ENCODE measurements around the gene EHMT1.
"Not testable (repeated sequence)": the region's sequence is repeated elsewhere in the genome, so short reads cannot be mapped to it uniquely, and the experiment has no call there.

EHMT1 gene

GRCh38 chr9:137727716-137728115 is 108.9 kb downstream of the EHMT1 start:
- Histone ChIP-seq H3K79me2 (ENCODE audit: control insufficient read depth, insufficient read depth, low read length, unreplicated experiment) (peaks cover 37% of the 10 kb centered on the region), H3K36me3 (ENCODE audit: insufficient read depth, low read length) (peaks cover 60% of the 10 kb centered on the region)

GRCh38 chr9:137728444-137729311 is 109.9 kb downstream of the EHMT1 start:
- Histone ChIP-seq H3K4me3 (ENCODE audit: low read depth, low read length) (no peak overlapping the region), H3K79me2 (ENCODE audit: control insufficient read depth, insufficient read depth, low read length, unreplicated experiment) (peaks cover 33% of the 10 kb centered on the region), H3K4me1 (ENCODE audit: control insufficient read depth, insufficient read depth, low read length, unreplicated experiment) (no peaks in the 10 kb centered on the region), H3K27ac (ENCODE audit: low read depth, low read length) (no peak overlapping the region), H3K27me3 (ENCODE audit: insufficient read depth, low read length) (no peaks in the 10 kb centered on the region), H3K36me3 (ENCODE audit: insufficient read depth, low read length) (peaks cover 69% of the 10 kb centered on the region), H2AFZ (ENCODE audit: low read length, unreplicated experiment) (no peak overlapping the region)

More at GRCh38 chr9:137727716-137728115, 108.9 kb downstream of the EHMT1 start:
- Histone ChIP-seq H3K4me1 (ENCODE audit: control insufficient read depth, insufficient read depth, low read length, unreplicated experiment) (no peaks in the 10 kb centered on the region), H3K27ac (ENCODE audit: low read depth, low read length) (no peak overlapping the region), H3K27me3 (ENCODE audit: insufficient read depth, low read length) (no peaks in the 10 kb centered on the region), H2AFZ (ENCODE audit: low read length, unreplicated experiment) (no peak overlapping the region), H3K4me3 (ENCODE audit: low read depth, low read length) (no peak overlapping the region)

- peaks cover 84% of the 10 kb centered on the region for H3K36me3 ChIP-seq (ENCODE audit: insufficient read depth, low read length)
Measured at GRCh38 chr9:137731216-137731946, 112.6 kb downstream of the EHMT1 start.

GRCh38 chr9:137731947-137732813 is 113.4 kb downstream of the EHMT1 start:
- H3K27ac ChIP-seq (ENCODE audit: low read depth, low read length), result no peak overlapping the region
- peaks cover 7% of the 10 kb centered on the region for H3K79me2 ChIP-seq (ENCODE audit: control insufficient read depth, insufficient read depth, low read length, unreplicated experiment)
- H2AFZ ChIP-seq (ENCODE audit: low read length, unreplicated experiment), result no peak overlapping the region
- H3K4me3 ChIP-seq (ENCODE audit: low read depth, low read length), result no peak overlapping the region
- no peaks in the 10 kb centered on the region for H3K27me3 ChIP-seq (ENCODE audit: insufficient read depth, low read length)
- H3K36me3 ChIP-seq (ENCODE audit: insufficient read depth, low read length), result peaks cover 78% of the 10 kb centered on the region
- H3K4me1 ChIP-seq (ENCODE audit: control insufficient read depth, insufficient read depth, low read length, unreplicated experiment), result no peaks in the 10 kb centered on the region

More at GRCh38 chr9:137731216-137731946, 112.6 kb downstream of the EHMT1 start:
- Histone ChIP-seq H3K4me1 (ENCODE audit: control insufficient read depth, insufficient read depth, low read length, unreplicated experiment) (no peaks in the 10 kb centered on the region), H3K27me3 (ENCODE audit: insufficient read depth, low read length) (no peaks in the 10 kb centered on the region), H3K4me3 (ENCODE audit: low read depth, low read length) (no peak overlapping the region), H3K79me2 (ENCODE audit: control insufficient read depth, insufficient read depth, low read length, unreplicated experiment) (peaks cover 8% of the 10 kb centered on the region), H3K27ac (ENCODE audit: low read depth, low read length) (no peak overlapping the region), H2AFZ (ENCODE audit: low read length, unreplicated experiment) (no peak overlapping the region)

- Histone ChIP-seq H3K36me3 (ENCODE audit: insufficient read depth, low read length) (peaks cover 67% of the 10 kb centered on the region), H3K27me3 (ENCODE audit: insufficient read depth, low read length) (no peaks in the 10 kb centered on the region), H3K4me3 (ENCODE audit: low read depth, low read length) (no peak overlapping the region), H3K27ac (ENCODE audit: low read depth, low read length) (no peak overlapping the region), H3K4me1 (ENCODE audit: control insufficient read depth, insufficient read depth, low read length, unreplicated experiment) (no peaks in the 10 kb centered on the region), H3K79me2 (ENCODE audit: control insufficient read depth, insufficient read depth, low read length, unreplicated experiment) (no peaks in the 10 kb centered on the region), H2AFZ (ENCODE audit: low read length, unreplicated experiment) (no peak overlapping the region)
Measured at GRCh38 chr9:137733429-137733828, 114.6 kb downstream of the EHMT1 start.

GRCh38 chr9:137734181-137734580 is 115.4 kb downstream of the EHMT1 start:
- Histone ChIP-seq H3K27ac (ENCODE audit: low read depth, low read length) (no peak overlapping the region), H3K27me3 (ENCODE audit: insufficient read depth, low read length) (no peaks in the 10 kb centered on the region), H3K4me1 (ENCODE audit: control insufficient read depth, insufficient read depth, low read length, unreplicated experiment) (no peaks in the 10 kb centered on the region), H3K36me3 (ENCODE audit: insufficient read depth, low read length) (peaks cover 63% of the 10 kb centered on the region), H2AFZ (ENCODE audit: low read length, unreplicated experiment) (no peak overlapping the region), H3K4me3 (ENCODE audit: low read depth, low read length) (no peak overlapping the region), H3K79me2 (ENCODE audit: control insufficient read depth, insufficient read depth, low read length, unreplicated experiment) (no peaks in the 10 kb centered on the region)

GRCh38 chr9:137738182-137738696 is 119.4 kb downstream of the EHMT1 start:
- peaks cover 26% of the 10 kb centered on the region for H3K36me3 ChIP-seq (ENCODE audit: insufficient read depth, low read length)
- not testable (repeated sequence) for H2AFZ ChIP-seq (ENCODE audit: low read length, unreplicated experiment); H3K27ac ChIP-seq (ENCODE audit: low read depth, low read length); H3K4me3 ChIP-seq (ENCODE audit: low read depth, low read length); H3K79me2 ChIP-seq (ENCODE audit: control insufficient read depth, insufficient read depth, low read length, unreplicated experiment); H3K4me1 ChIP-seq (ENCODE audit: control insufficient read depth, insufficient read depth, low read length, unreplicated experiment); H3K27me3 ChIP-seq (ENCODE audit: insufficient read depth, low read length)

- Histone ChIP-seq H3K36me3 (ENCODE audit: insufficient read depth, low read length) (peaks cover 21% of the 10 kb centered on the region), H3K27me3 (ENCODE audit: insufficient read depth, low read length) (no peaks in the 10 kb centered on the region), H3K79me2 (ENCODE audit: control insufficient read depth, insufficient read depth, low read length, unreplicated experiment) (no peaks in the 10 kb centered on the region), H2AFZ (ENCODE audit: low read length, unreplicated experiment) (no peak overlapping the region), H3K4me3 (ENCODE audit: low read depth, low read length) (no peak overlapping the region), H3K27ac (ENCODE audit: low read depth, low read length) (no peak overlapping the region), H3K4me1 (ENCODE audit: control insufficient read depth, insufficient read depth, low read length, unreplicated experiment) (no peaks in the 10 kb centered on the region)
Measured at GRCh38 chr9:137738703-137739102, 119.9 kb downstream of the EHMT1 start.

- Histone ChIP-seq H3K79me2 (ENCODE audit: control insufficient read depth, insufficient read depth, low read length, unreplicated experiment) (no peaks in the 10 kb centered on the region), H3K36me3 (ENCODE audit: insufficient read depth, low read length) (peaks cover 14% of the 10 kb centered on the region), H3K27ac (ENCODE audit: low read depth, low read length) (no peak overlapping the region), H3K4me1 (ENCODE audit: control insufficient read depth, insufficient read depth, low read length, unreplicated experiment) (no peaks in the 10 kb centered on the region), H3K4me3 (ENCODE audit: low read depth, low read length) (no peak overlapping the region), H2AFZ (ENCODE audit: low read length, unreplicated experiment) (no peak overlapping the region), H3K27me3 (ENCODE audit: insufficient read depth, low read length) (no peaks in the 10 kb centered on the region)
Measured at GRCh38 chr9:137739371-137740309, 120.8 kb downstream of the EHMT1 start.
